Panc1 (cell line): ENCODE measurements around the gene TAL1. TPM values are rescaled to one million over a fixed set of nuclear protein-coding genes. Genes with fewer than 3 reads are reported as not detected.

Source experiments
- ATAC-seq: fragments of 200-7000 bp; cut with Tn5 transposase; 2 replicates; pipeline ENCODE4 v1.9.1; 2020; ENCODE audit warnings: mild to moderate bottlenecking, moderate library complexity
- BruUV-seq: library from RNA; stranded (reverse); fragments of 400-500 nt; replicated peaks from 2 replicates; lab custom pipeline; 2021; lab: Mats Ljungman, UMichigan
- CTCF ChIA-PET: fragments of 300-600 bp; sonication (Branson Sonifier 250); formaldehyde crosslinking; loops from one replicate; lab custom pipeline; 2022; ENCODE audit warnings: antibody characterized with exemption; lab: Charles Lee
- POLR2A ChIA-PET: fragments of 300-600 bp; sonication (Branson Sonifier 250); formaldehyde crosslinking; loops from one replicate; lab custom pipeline; 2022; ENCODE audit warnings: antibody characterized with exemption; lab: Charles Lee
- DNase-seq: peaks from one replicate; pipeline ENCODE4 v3.0.0-alpha.2; 2010; ENCODE audit warnings: low read depth, low spot score
- H3K27ac ChIP-seq: 2 replicates; pipeline ENCODE4 v1.5.1; 2011; ENCODE audit warnings: mild to moderate bottlenecking, low read length, inconsistent platforms
- H3K27me3 ChIP-seq: fragments of 200-500 bp; sonication (Bioruptor generic); 2 replicates; pipeline ENCODE4 v1.6.0; 2014; ENCODE audit warnings: low read length, inconsistent platforms; ENCODE audit not compliant: control insufficient read depth, insufficient read depth
- H3K36me3 ChIP-seq: fragments of 200-500 bp; sonication (Bioruptor generic); 2 replicates; pipeline ENCODE4 v1.5.1; 2014; ENCODE audit warnings: inconsistent platforms, mild to moderate bottlenecking, low read length, moderate library complexity; ENCODE audit not compliant: control insufficient read depth, insufficient read depth
- H3K4me1 ChIP-seq: 2 replicates; pipeline ENCODE4 v1.5.1; 2011; ENCODE audit warnings: inconsistent platforms, mild to moderate bottlenecking, low read length, moderate library complexity; ENCODE audit not compliant: control insufficient read depth, insufficient read depth
- H3K4me3 ChIP-seq, 2 experiments: 2 replicates each; pipeline ENCODE4 v1.5.1; 2011 to 2012; ENCODE audit warnings: low read depth in 2 of 2, low read length in 2 of 2, mild to moderate bottlenecking in 2 of 2, inconsistent platforms in 1 of 2, moderate library complexity in 1 of 2
- H3K9me3 ChIP-seq: fragments of 200-500 bp; sonication (Bioruptor generic); 2 replicates; pipeline ENCODE4 v1.5.1; 2014; ENCODE audit warnings: low read depth, mild to moderate bottlenecking, inconsistent platforms, low read length, moderate library complexity; ENCODE audit not compliant: control insufficient read depth, insufficient read depth
- CTCF ChIP-seq: fragments of 450-650 bp; IDR thresholded peaks from 2 replicates; pipeline ENCODE4 v1.5.1; 2017; ENCODE audit warnings: mild to moderate bottlenecking
- POLR2AphosphoS5 ChIP-seq: IDR thresholded peaks from 2 replicates; pipeline ENCODE4 v1.6.1; 2012; ENCODE audit warnings: mild to moderate bottlenecking, low read depth, low read length, moderate library complexity
- REST ChIP-seq, 2 experiments: IDR thresholded peaks; 2 replicates each; pipeline ENCODE4 v1.6.1; 2011 to 2012; ENCODE audit warnings: low read depth in 2 of 2, control low read depth in 1 of 2, low read length in 1 of 2, mild to moderate bottlenecking in 1 of 2, moderate library complexity in 1 of 2; ENCODE audit not compliant: insufficient read depth in 1 of 2
- SIN3A ChIP-seq: IDR thresholded peaks from 2 replicates; pipeline ENCODE4 v1.6.1; 2012; ENCODE audit warnings: low read depth, mild to moderate bottlenecking, low read length, moderate library complexity, borderline replicate concordance; ENCODE audit not compliant: insufficient read depth
- TCF7L2 ChIP-seq: IDR thresholded peaks from 2 replicates; pipeline ENCODE4 v1.6.1; 2011; ENCODE audit warnings: mild to moderate bottlenecking, low read depth, low read length, inconsistent platforms
- in situ Hi-C: cut with HindIII; loops from 2 replicates; pipeline ENCODE4 v1.10.0; 2016; ENCODE audit warnings: low sequenced_read_pairs, low pct_unique_long_range_greater_than_20kb
- intact Hi-C: fragments of 100-400 bp; cut with micrococcal nuclease; formaldehyde crosslinking; loops from one replicate; pipeline ENCODE4 v1.10.0; 2022; ENCODE audit not compliant: unreplicated experiment
- total RNA-seq: library from RNA; stranded (reverse); gene quantifications from one replicate; pipeline ENCODE4 v1.2.1, GENCODE V29; 2021; ENCODE audit not compliant: unreplicated experiment

Gene TAL1
- total RNA-seq, 1 experiment from 2014 or later: 0.05 TPM

GRCh38 chr1:47175227-47175934, 56.6 kb downstream of the TAL1 start:
- TF ChIP-seq TCF7L2 (no peak), CTCF (peak; percentile 98)
- ATAC-seq: peak; percentile 68
- intact Hi-C loops (no loop called here), in situ Hi-C loops (no loop called here)
- Histone ChIP-seq H3K9me3 (no peaks in the 10 kb centered on the region), H3K4me1 (no peaks in the 10 kb centered on the region), H3K27me3 (no peaks in the 10 kb centered on the region; the same call in 1 of the 2 replicates), H3K27ac (no peak overlapping the region), H3K36me3 (no peaks in the 10 kb centered on the region), H3K4me3 (no peak overlapping the region)
- BruUV-seq: no TSS peak
- ChIA-PET CTCF (no interaction called here), POLR2A (no interaction called here)
- DNase-seq: peak; percentile 84

- intact Hi-C loops (no loop called here), in situ Hi-C loops (no loop called here)
- Histone ChIP-seq H3K36me3 (no peaks in the 10 kb centered on the region), H3K4me1 (no peaks in the 10 kb centered on the region), H3K9me3 (no peaks in the 10 kb centered on the region), H3K4me3 (no peak overlapping the region), H3K27me3 (no peaks in the 10 kb centered on the region; the same call in 1 of the 2 replicates), H3K27ac (no peak overlapping the region)
- no TSS peak for BruUV-seq
- ATAC-seq: no peak
- DNase-seq: no peak
- ChIA-PET POLR2A (no interaction called here), CTCF (no interaction called here)
- no peak for TF ChIP-seq POLR2AphosphoS5
- TF ChIP-seq TCF7L2: no peak
- no peak for TF ChIP-seq CTCF
- no peak for TF ChIP-seq REST (IDR thresholded peaks at IDR 0.05; ENCODE audit: insufficient read depth in 1 of 2, low read depth in 2 of 2, low read length in 1 of 2)
- no peak for TF ChIP-seq SIN3A
Observed at GRCh38 chr1:47174656-47175020, 57.4 kb downstream of the TAL1 start.
